Activated CD4-positive, alpha-beta memory T cell treated with anti-CD3 and anti-CD28 coated beads for 36 hours (primary cell): ENCODE results near the gene STRIP2. TPM values are rescaled to one million over a fixed set of nuclear protein-coding genes. Genes with fewer than 3 reads are reported as not detected.

Experiments
- CTCF ChIA-PET: fragments of 350-600 bp; sonication (Branson Sonifier 250); formaldehyde crosslinking; loops from one replicate; lab custom pipeline; 2021; ENCODE audit warnings: antibody characterized with exemption, inconsistent platforms; lab: Charles Lee
- POLR2A ChIA-PET: fragments of 350-600 bp; sonication (Branson Sonifier 250); formaldehyde crosslinking; loops from one replicate; lab custom pipeline; 2021; ENCODE audit warnings: antibody characterized with exemption; lab: Charles Lee
- DNase-seq: peaks from one replicate; pipeline ENCODE4 v3.0.0-alpha.2; 2020
- H3K27ac Mint-ChIP-seq: one replicate; pipeline ENCODE4 v1.8.0; 2021; ENCODE audit warnings: mixed read lengths
- H3K27me3 Mint-ChIP-seq: one replicate; pipeline ENCODE4 v1.8.0; 2021; ENCODE audit warnings: mixed read lengths
- H3K36me3 Mint-ChIP-seq: one replicate; pipeline ENCODE4 v1.8.0; 2021; ENCODE audit warnings: mixed read lengths
- H3K4me1 Mint-ChIP-seq: one replicate; pipeline ENCODE4 v1.8.0; 2021; ENCODE audit warnings: low read depth, mixed read lengths
- H3K4me3 Mint-ChIP-seq: one replicate; pipeline ENCODE4 v1.8.0; 2021; ENCODE audit warnings: mild to moderate bottlenecking, mixed read lengths
- H3K9me3 Mint-ChIP-seq: one replicate; pipeline ENCODE4 v1.8.0; 2021; ENCODE audit warnings: mixed read lengths
- intact Hi-C: fragments of 100-400 bp; cut with micrococcal nuclease; formaldehyde crosslinking; loops from one replicate; pipeline ENCODE4 v1.15.1; 2023
- total RNA-seq, 2 experiments: library from RNA; stranded (reverse); gene quantifications; one replicate each; pipeline ENCODE4 v1.2.3, GENCODE V29; 2021

STRIP2 gene
- total RNA-seq, 2 experiments from 2014 or later: 56.1 to 62.0 TPM

- intact Hi-C loops: no loop called here
- peaks cover 13% of the 10 kb centered on the region for H3K4me1 Mint-ChIP-seq
- H3K9me3 Mint-ChIP-seq: no peaks in the 10 kb centered on the region
- ChIA-PET POLR2A (no interaction called here), CTCF (interaction anchor here (1.4 kb wide), 1 partner anchor 72 kb away, joined by 3 read pairs; no protein-coding TSS in a partner anchor)
- peak; percentile 25 for DNase-seq
- H3K27me3 Mint-ChIP-seq: peaks cover 8% of the 10 kb centered on the region
- no peaks in the 10 kb centered on the region for H3K36me3 Mint-ChIP-seq
- H3K4me3 Mint-ChIP-seq: no peak overlapping the region
- H3K27ac Mint-ChIP-seq: no peak overlapping the region
Observed at GRCh38 chr7:129535896-129536295, 101.7 kb downstream of the STRIP2 start.

- DNase-seq: no peak
- Mint-ChIP-seq H3K36me3 (no peaks in the 10 kb centered on the region), H3K4me1 (peaks cover 9% of the 10 kb centered on the region), H3K9me3 (no peaks in the 10 kb centered on the region), H3K27ac (no peak overlapping the region), H3K27me3 (peaks cover 11% of the 10 kb centered on the region), H3K4me3 (no peak overlapping the region)
- ChIA-PET POLR2A (no interaction called here), CTCF (no interaction called here)
- intact Hi-C loops: no loop called here
Observed at GRCh38 chr7:129536323-129536722, 102.1 kb downstream of the STRIP2 start.

Other genes with a start within 250 kb of the STRIP2 start
- gene SMO, start 245.8 kb upstream of the STRIP2 start, total RNA-seq: under 1 TPM; 0.12 to 0.21 TPM
- 10 to 100 TPM; 16.4 to 17.1 TPM for gene AHCYL2, start 209.4 kb upstream of the STRIP2 start, total RNA-seq
- gene SMKR1, start 68.1 kb downstream of the STRIP2 start, total RNA-seq: 1 to 10 TPM; 1.5 to 2.0 TPM
- 10 to 100 TPM; 19.9 to 20.4 TPM for gene NRF1, start 177.3 kb downstream of the STRIP2 start, total RNA-seq